HEK293T (cell line): ENCODE measurements around the gene ADPRM.

ENCODE experiments used
- CTCF ChIA-PET: fragments of 350-600 bp; formaldehyde crosslinking; extraction: SDS; loops from one replicate; lab custom pipeline; 2021; ENCODE audit warnings: antibody characterized with exemption, inconsistent platforms; lab: Yijun Ruan, JAX
- POLR2A ChIA-PET: fragments of 350-600 bp; formaldehyde crosslinking; extraction: SDS; loops from one replicate; lab custom pipeline; 2020; ENCODE audit warnings: antibody characterized with exemption, inconsistent platforms; lab: Yijun Ruan, JAX
- DNase-seq: peaks from one replicate; pipeline ENCODE4 v3.0.0; 2012; ENCODE audit warnings: mixed read lengths; ENCODE audit errors: extremely low spot score
- ARNT ChIP-seq: fragments of 450-650 bp; IDR thresholded peaks from 2 replicates; pipeline ENCODE4 v1.6.1; 2017; ENCODE audit warnings: mild to moderate bottlenecking
- BHLHE40 ChIP-seq: fragments of 450-650 bp; IDR thresholded peaks from 2 replicates; pipeline ENCODE4 v1.6.1; 2016; ENCODE audit warnings: mild to moderate bottlenecking, moderate library complexity, borderline replicate concordance
- CTBP1 ChIP-seq: fragments of 450-650 bp; IDR thresholded peaks from 2 replicates; pipeline ENCODE4 v1.6.1; 2016; ENCODE audit warnings: borderline replicate concordance
- ELF4 ChIP-seq: fragments of 450-650 bp; IDR thresholded peaks from 2 replicates; pipeline ENCODE4 v1.6.1; 2017; ENCODE audit warnings: antibody characterized with exemption
- FOXA1 ChIP-seq: fragments of 450-650 bp; IDR thresholded peaks from 2 replicates; pipeline ENCODE4 v1.6.1; 2016; ENCODE audit warnings: mild to moderate bottlenecking
- FOXK2 ChIP-seq: fragments of 450-650 bp; IDR thresholded peaks from 2 replicates; pipeline ENCODE4 v1.6.1; 2016; ENCODE audit warnings: mild to moderate bottlenecking
- FOXM1 ChIP-seq: fragments of 450-650 bp; IDR thresholded peaks from 2 replicates; pipeline ENCODE4 v1.6.1; 2017; ENCODE audit warnings: mild to moderate bottlenecking, borderline replicate concordance
- HDGF ChIP-seq: fragments of 450-650 bp; IDR thresholded peaks from 2 replicates; pipeline ENCODE4 v1.6.1; 2017; ENCODE audit warnings: antibody characterized with exemption, borderline replicate concordance
- L3MBTL2 ChIP-seq: fragments of 450-650 bp; conservative IDR thresholded peaks from 2 replicates; pipeline ENCODE4 v1.6.1; 2016; ENCODE audit warnings: mild to moderate bottlenecking
- LEF1 ChIP-seq: fragments of 450-650 bp; IDR thresholded peaks from 2 replicates; pipeline ENCODE4 v1.6.1; 2017; ENCODE audit warnings: mild to moderate bottlenecking, borderline replicate concordance
- NFRKB ChIP-seq: fragments of 450-650 bp; IDR thresholded peaks from 2 replicates; pipeline ENCODE4 v1.6.1; 2016; ENCODE audit warnings: mild to moderate bottlenecking, moderate library complexity
- SP1 ChIP-seq: fragments of 450-650 bp; IDR thresholded peaks from 2 replicates; pipeline ENCODE4 v1.6.1; 2017
- SUZ12 ChIP-seq: fragments of 450-650 bp; IDR thresholded peaks from 2 replicates; pipeline ENCODE4 v1.6.1; 2016; ENCODE audit warnings: mild to moderate bottlenecking
- TARDBP ChIP-seq: fragments of 450-650 bp; IDR thresholded peaks from 2 replicates; pipeline ENCODE4 v1.6.1; 2016
- ZNF384 ChIP-seq: fragments of 450-650 bp; IDR thresholded peaks from 2 replicates; pipeline ENCODE4 v1.6.1; 2016
- TF ChIP-seq, protein P1 (sequence below): fragments of 450-650 bp; IDR thresholded peaks from 2 replicates; pipeline ENCODE4 v1.6.1; 2016

The ADPRM gene

DNA sequence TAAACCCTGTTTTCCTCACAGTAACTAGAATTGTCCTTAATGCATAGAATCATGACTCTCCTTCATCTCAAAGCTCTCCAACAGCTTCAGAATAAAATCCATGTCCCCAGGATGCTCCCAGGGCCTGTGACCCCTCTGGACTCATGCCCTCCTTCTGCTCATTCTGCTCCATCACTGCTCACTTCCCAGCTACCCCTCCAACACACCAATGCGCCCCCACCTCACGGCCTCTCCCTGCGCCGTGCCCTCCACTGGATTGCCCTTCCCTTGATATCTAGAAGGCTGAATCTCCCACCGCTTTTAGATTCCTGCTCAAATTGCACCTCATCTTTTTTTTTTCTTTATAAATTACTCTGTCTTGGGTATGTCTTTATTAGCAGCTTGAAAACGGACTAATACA lies 45.0 kb downstream of the ADPRM start:
- ChIA-PET CTCF (interaction anchor here (1.0 kb wide), 1 partner anchor 28 kb away, joined by 3 read pairs; no protein-coding TSS in a partner anchor), POLR2A (no interaction called here)
- TF ChIP-seq, protein P1, sequence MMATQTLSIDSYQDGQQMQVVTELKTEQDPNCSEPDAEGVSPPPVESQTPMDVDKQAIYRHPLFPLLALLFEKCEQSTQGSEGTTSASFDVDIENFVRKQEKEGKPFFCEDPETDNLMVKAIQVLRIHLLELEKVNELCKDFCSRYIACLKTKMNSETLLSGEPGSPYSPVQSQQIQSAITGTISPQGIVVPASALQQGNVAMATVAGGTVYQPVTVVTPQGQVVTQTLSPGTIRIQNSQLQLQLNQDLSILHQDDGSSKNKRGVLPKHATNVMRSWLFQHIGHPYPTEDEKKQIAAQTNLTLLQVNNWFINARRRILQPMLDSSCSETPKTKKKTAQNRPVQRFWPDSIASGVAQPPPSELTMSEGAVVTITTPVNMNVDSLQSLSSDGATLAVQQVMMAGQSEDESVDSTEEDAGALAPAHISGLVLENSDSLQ = no peak
- DNase-seq = no peak

DNA sequence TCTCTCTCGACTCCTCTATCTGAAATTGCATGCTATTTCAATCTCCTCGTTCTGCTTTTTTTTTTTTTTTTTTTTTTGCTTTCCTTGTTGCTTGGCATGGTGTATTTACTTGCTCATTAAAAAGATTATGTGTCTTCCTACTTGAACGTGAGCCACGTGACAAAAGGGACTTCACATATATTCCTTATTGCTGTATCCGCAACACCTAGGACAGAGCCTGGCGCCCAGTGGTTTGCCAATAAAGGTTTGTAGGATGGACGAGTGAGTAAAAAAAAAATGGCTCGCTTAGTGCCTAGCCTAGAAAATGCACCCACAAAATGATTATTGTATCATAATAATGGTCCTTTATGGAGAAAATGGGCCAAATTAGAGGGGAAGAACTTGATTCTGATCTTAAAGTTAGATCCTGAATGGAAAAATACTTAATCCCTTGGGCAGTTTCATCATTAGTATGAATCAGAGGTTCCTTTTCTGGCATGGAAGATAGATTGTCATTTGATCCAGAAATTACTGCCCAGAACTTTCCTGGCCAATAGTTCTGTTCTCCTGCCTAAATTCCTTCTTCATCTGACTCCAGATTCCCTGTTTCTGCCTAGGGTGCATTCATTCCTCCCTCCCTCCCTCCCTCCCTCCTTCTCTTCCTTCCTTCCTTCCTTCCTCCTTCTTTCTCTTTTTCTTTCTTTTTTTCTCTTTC lies 46.1 kb downstream of the ADPRM start:
- ChIA-PET CTCF (no interaction called here), POLR2A (no interaction called here)
- TF ChIP-seq FOXA1 (no peak), CTBP1 (no peak)
- no peak for DNase-seq

DNA sequence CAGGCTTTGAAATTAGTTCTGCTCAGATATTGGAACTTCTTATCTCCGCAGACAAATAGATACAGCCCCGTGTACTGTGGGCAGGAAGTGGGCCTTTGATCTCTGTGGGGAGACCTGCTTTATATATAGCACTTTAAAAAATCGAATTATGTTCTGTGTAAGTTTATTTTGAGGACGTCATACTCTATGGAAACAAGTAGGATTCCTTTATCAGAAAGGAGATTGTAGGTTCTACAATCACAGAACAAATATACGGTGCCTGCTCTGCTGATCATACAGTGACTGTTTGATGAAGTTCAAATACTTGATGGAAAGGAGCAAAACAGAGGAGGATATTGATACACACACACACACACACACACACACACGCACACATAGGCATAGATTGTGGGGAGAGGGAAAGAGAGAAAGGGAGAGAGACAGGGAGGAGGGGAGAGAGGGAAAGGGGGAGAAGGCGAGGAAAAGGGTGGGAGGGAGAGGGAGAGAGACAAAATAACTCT lies 47.2 kb downstream of the ADPRM start:
- DNase-seq = no peak
- POLR2A ChIA-PET = no interaction called here
- CTCF ChIA-PET = no interaction called here
- TF ChIP-seq SUZ12 = no peak
- no peak for TF ChIP-seq CTBP1
- TF ChIP-seq FOXA1 = no peak
- TF ChIP-seq FOXK2 = no peak
- TF ChIP-seq HDGF = no peak

DNA sequence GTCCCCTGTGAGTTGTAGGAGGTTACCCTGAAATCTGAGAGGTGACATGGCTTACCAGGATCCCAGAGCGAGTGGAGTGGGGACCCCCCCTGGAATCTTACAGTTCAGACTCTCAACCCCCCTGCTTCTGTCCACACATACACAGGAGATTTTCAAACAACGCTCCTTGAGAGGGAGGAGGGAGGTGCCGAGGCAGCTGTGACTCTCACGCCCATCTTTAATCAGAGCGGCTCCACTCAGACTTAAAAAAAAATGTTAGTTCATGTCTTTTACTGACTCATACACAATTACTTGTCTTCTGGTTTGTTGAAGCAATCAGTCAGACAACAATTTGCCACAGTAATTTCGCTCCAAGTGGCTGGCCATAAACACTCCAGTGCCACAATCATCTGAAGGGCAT lies 47.8 kb downstream of the ADPRM start:
- POLR2A ChIA-PET = no interaction called here
- TF ChIP-seq L3MBTL2 (no peak), ELF4 (no peak)
- DNase-seq = no peak
- CTCF ChIA-PET = interaction anchor here (0.6 kb wide), 1 partner anchor 928 kb away, joined by 4 read pairs; no protein-coding TSS in a partner anchor

DNA sequence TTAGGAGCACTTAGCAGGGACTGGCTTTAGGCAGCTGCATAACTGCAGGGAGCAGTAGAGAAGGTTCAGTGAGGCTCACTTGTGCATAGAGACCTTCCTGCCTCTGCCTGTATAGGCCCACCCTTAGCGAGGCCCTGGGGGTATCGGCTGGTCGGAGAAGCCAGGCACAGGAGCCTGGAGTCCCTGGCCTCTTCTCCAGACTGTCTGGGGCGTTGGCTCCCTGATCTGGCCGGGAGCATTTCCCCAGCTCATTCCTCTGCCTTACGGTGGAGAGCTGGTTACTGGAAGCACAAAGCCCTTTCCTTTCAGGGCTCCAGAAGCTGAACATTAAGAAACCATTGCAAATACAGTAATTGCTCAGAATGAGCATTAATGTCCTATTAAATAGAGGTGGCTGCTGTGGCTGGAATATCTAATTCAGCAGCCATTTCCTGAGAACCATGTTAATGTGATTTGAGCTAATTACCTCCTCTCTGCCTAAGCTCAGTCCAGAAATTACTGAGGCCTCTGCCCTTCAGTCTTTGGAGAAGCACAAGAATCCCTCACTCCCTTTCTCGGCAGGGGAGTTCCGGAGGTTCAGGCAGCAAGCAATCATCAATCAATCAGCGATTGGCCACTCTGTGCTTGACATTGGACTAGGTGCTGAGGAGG lies 51.3 kb downstream of the ADPRM start:
- CTCF ChIA-PET = interaction anchor here (1.0 to 1.3 kb wide), 2 partner anchors 11 to 12 kb away, joined by 3 to 5 read pairs; no protein-coding TSS in a partner anchor

DNA sequence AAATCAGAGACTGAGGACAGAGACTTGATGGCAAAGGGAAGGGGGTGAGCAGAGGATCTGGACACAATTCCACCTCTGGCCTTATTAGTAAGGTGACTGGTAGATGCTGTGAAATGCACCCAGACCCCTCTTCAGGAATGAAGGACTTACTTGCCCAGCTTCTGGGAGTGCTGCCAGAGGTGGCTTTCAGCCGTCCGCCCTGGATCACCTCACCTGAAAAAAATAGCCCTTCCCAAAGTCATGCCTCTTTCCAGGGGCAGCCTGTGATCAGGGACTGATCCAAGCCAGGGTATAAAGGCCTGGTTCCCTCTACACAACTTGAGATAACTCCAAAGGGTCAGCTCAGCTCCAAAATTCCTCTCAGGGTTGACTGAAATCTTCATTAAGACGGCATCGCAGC lies 52.8 kb downstream of the ADPRM start:
- POLR2A ChIA-PET = no interaction called here
- TF ChIP-seq TARDBP (no peak), SUZ12 (no peak), ARNT (no peak), BHLHE40 (no peak), LEF1 (no peak), NFRKB (no peak), ELF4 (no peak), CTBP1 (no peak), L3MBTL2 (no peak), FOXM1 (no peak), ZNF384 (no peak), HDGF (no peak)
- TF ChIP-seq, protein P1 = no peak
- CTCF ChIA-PET = no interaction called here
- DNase-seq = no peak

More for the DNA sequence above, 51.3 kb downstream of the ADPRM start:
- TF ChIP-seq, protein P1 = no peak
- TF ChIP-seq FOXM1 (no peak), CTBP1 (no peak), ZNF384 (no peak), HDGF (no peak), ELF4 (no peak), L3MBTL2 (no peak), FOXK2 (no peak), TARDBP (no peak), ARNT (no peak), FOXA1 (no peak), SP1 (no peak)
- POLR2A ChIA-PET = no interaction called here
- no peak for DNase-seq

DNA sequence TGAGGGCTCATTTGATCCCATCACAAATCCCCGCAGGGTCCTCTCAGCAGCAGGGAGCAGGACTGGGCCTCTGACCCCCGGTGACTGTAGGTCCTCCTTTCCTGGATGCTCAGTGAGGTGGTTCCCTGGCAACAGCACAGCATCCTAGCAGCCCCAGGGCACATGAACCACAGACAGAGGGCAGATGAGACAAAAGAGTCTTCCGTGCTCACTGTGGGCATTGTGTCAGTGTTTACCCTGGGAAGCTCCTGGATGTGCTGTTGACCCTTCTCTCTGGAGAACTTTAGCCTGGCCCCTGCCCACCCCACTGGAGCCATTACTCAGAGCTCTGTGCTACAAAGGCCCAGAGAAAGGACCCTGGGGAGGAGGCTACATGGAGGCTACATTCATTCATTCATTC lies 54.2 kb downstream of the ADPRM start:
- TF ChIP-seq SP1 (no peak), FOXA1 (no peak), ARNT (no peak), FOXM1 (no peak), NFRKB (no peak), LEF1 (no peak), ZNF384 (no peak)
- no peak for DNase-seq
- POLR2A ChIA-PET = no interaction called here
- CTCF ChIA-PET = no interaction called here
